ENCODE data around the gene SNRNP48.
A peak's percentile ranks its signal among the peaks of the same experiment; 100 is the strongest.

The SNRNP48 gene

GRCh38 chr6:7542874-7543624 is 46.9 kb upstream of the SNRNP48 start:
- peaks cover 20 to 25% of the 10 kb centered on the region in 2 experiments for H3K4me1 ChIP-seq (ENCODE audit: control insufficient read depth in 1 of 2, insufficient read depth in 1 of 2, low read depth in 1 of 2, low read length in 1 of 2)
- no peak overlapping the region for H3K27ac ChIP-seq
- no peaks in the 10 kb centered on the region for H3K36me3 ChIP-seq
- no peak for TF ChIP-seq CTCF (IDR thresholded peaks at IDR 0.05)
- no peaks in the 10 kb centered on the region for H3K9me3 ChIP-seq
- H3K27me3 ChIP-seq, result peaks cover 100% of the 10 kb centered on the region
- peak overlapping the region; percentile 58 to 65 for H3K4me3 ChIP-seq (ENCODE audit: low read depth in 1 of 2, low read length in 1 of 2)

GRCh38 chr6:7543789-7544424 is 46.1 kb upstream of the SNRNP48 start:
- no peak overlapping the region for H3K27ac ChIP-seq
- H3K4me1 ChIP-seq (ENCODE audit: control insufficient read depth in 1 of 2, insufficient read depth in 1 of 2, low read depth in 1 of 2, low read length in 1 of 2), result peaks cover 20 to 25% of the 10 kb centered on the region in 2 experiments
- TF ChIP-seq CTCF (IDR thresholded peaks at IDR 0.05), result no peak
- H3K27me3 ChIP-seq, result peaks cover 100% of the 10 kb centered on the region
- H3K4me3 ChIP-seq (ENCODE audit: low read depth in 1 of 2, low read length in 1 of 2), result no peak overlapping the region
- no peaks in the 10 kb centered on the region for H3K9me3 ChIP-seq
- H3K36me3 ChIP-seq, result no peaks in the 10 kb centered on the region

GRCh38 chr6:7544597-7544996 is 45.4 kb upstream of the SNRNP48 start:
- H3K27ac ChIP-seq, result no peak overlapping the region
- no peak for TF ChIP-seq CTCF (IDR thresholded peaks at IDR 0.05)
- no peak overlapping the region for H3K4me3 ChIP-seq (ENCODE audit: low read depth in 1 of 2, low read length in 1 of 2)

GRCh38 chr6:7545316-7546019 is 44.5 kb upstream of the SNRNP48 start:
- Histone ChIP-seq H3K27ac (no peak overlapping the region), H3K36me3 (no peaks in the 10 kb centered on the region), H3K4me3 (ENCODE audit: low read depth in 1 of 2, low read length in 1 of 2) (no peak overlapping the region), H3K4me1 (ENCODE audit: control insufficient read depth in 1 of 2, insufficient read depth in 1 of 2, low read depth in 1 of 2, low read length in 1 of 2) (peaks cover 20 to 25% of the 10 kb centered on the region in 2 experiments), H3K9me3 (no peaks in the 10 kb centered on the region), H3K27me3 (peaks cover 100% of the 10 kb centered on the region)
- no peak for TF ChIP-seq CTCF (IDR thresholded peaks at IDR 0.05)

More at GRCh38 chr6:7544597-7544996, 45.4 kb upstream of the SNRNP48 start:
- H3K27me3 ChIP-seq, result peaks cover 100% of the 10 kb centered on the region
- H3K9me3 ChIP-seq, result no peaks in the 10 kb centered on the region
- H3K36me3 ChIP-seq, result no peaks in the 10 kb centered on the region
- H3K4me1 ChIP-seq (ENCODE audit: control insufficient read depth in 1 of 2, insufficient read depth in 1 of 2, low read depth in 1 of 2, low read length in 1 of 2), result peaks cover 20 to 25% of the 10 kb centered on the region in 2 experiments

- Histone ChIP-seq H3K36me3 (no peaks in the 10 kb centered on the region), H3K27ac (no peak overlapping the region), H3K27me3 (peaks cover 100% of the 10 kb centered on the region), H3K9me3 (no peaks in the 10 kb centered on the region), H3K4me1 (ENCODE audit: control insufficient read depth in 1 of 2, insufficient read depth in 1 of 2, low read depth in 1 of 2, low read length in 1 of 2) (peaks cover 18 to 21% of the 10 kb centered on the region in 2 experiments), H3K4me3 (ENCODE audit: low read depth in 1 of 2, low read length in 1 of 2) (no peak overlapping the region)
- no peak for TF ChIP-seq CTCF (IDR thresholded peaks at IDR 0.05)
Observed at GRCh38 chr6:7546020-7546369, 44.0 kb upstream of the SNRNP48 start.
